ENCODE data around the gene DPAGT1. TPM values are rescaled to one million over a fixed set of nuclear protein-coding genes. Genes with fewer than 3 reads are reported as not detected.

Gene DPAGT1
- total RNA-seq: 9.4 and 26.6 TPM in 2 replicates

DNA sequence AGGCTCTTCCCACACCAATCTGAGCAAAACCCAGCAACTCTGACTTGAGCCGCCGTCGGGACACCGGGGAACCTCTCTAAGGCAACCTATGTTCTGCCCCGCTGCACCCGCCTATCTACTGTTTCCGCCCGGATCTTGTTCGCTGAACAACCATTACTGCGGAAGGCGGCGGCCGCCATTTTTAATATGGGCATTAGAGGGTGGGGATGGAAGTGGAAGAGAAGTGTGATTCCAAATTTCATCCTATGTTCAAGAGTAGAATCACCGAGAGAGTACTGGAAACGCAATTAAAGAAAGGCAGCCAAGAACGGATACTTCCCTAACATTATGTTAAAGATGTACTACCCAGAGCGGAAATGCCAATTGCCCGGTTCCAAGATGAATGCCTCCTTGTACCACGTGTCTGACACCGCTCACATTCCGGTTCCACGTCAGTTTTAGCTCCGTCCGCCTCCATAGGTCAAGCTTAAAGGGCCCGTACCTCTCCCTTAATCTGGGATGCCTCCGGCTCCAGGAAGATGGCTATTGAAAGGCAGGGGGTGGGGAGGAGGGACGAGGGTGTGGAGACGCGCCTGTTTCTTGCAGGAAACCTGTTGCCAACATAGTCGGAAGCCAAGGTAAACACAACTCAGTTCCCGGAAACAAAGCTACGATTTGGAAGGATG, at the start of gene DPAGT1:
DPAGT1 (minus strand) TSS at position 95 of the 665 bp plus-strand sequence. CDS start 198 bp downstream, outside the sequence.

GRCh38 chr11:119149018-119149785, 47.5 kb upstream of the DPAGT1 start, which contains the start of gene ABCG4:
Gene ABCG4 (plus strand): TSS chr11:119149052. CDS start chr11:119149966, 914 bp downstream.

GRCh38 chr11:119121008-119121810, 19.6 kb upstream of the DPAGT1 start, which contains the start of gene HINFP:
Gene HINFP (plus strand): TSS chr11:119121580. CDS start chr11:119126945, 5,365 bp downstream.

GRCh38 chr11:119106564-119107537, 5.2 kb upstream of the DPAGT1 start, which contains the start of gene C2CD2L:
Gene C2CD2L (plus strand): TSS chr11:119107344. CDS start chr11:119107742, 398 bp downstream.

GRCh38 chr11:119084663-119085436, 16.8 kb downstream of the DPAGT1 start, which contains the start of gene HMBS:
Gene HMBS (plus strand): TSS chr11:119084881. CDS start chr11:119085034, 153 bp downstream.

DNA sequence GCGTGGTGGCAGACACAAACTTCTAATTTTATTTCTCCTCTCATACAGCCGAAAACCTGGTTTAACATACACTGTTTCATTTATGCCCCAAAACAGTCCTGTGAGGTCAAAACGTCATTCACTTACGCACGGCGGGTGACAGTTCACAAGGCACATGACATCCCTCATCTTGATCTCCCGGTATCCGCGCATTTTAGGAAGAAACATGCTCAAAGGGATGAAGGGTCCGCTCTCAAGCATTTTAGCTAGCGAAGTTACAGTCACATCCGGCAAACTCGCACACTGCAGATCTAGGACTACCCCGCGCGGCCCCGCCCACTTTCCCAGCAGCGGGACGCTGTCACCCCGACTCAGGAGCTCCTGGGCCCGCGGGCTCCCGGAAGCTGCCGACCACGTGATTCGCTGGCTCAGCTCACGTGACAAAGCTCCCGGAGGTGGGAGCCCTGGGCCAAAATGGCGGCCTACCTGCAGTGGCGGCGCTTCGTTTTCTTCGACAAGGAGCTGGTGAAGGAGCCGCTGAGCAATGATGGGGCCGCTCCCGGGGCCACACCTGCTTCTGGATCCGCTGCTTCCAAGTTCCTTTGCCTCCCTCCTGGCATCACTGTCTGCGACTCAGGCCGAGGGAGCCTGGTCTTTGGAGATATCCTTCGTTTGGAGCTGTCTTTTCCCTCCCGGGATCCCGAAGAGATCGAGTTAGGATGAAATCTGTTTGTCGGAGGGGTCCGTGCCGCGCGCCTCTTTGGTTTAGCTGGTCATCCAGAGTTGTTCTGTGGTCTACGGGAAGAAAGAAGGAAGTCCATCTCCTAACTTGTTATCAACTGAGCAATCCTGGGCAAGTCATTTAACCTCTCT, 34.1 kb downstream of the DPAGT1 start, which contains the start of gene VPS11:
VPS11 (plus strand) TSS at position 448 of the 852 bp plus-strand sequence; CDS start at position 454, 6 bp downstream.

GRCh38 chr11:119057000-119057769, 44.5 kb downstream of the DPAGT1 start, which contains the start of gene HYOU1:
Gene HYOU1 (minus strand): TSS chr11:119057205. CDS start chr11:119056160, 1,045 bp downstream.

Other genes starting within 250 kb of the DPAGT1 start
- gene CXCR5, start 218.0 kb downstream of the DPAGT1 start, total RNA-seq: not detected in 2 replicates
- 7.3 and 24.8 TPM in 2 replicates for gene BCL9L, start 175.9 kb downstream of the DPAGT1 start, total RNA-seq
- gene UPK2, start 145.6 kb downstream of the DPAGT1 start, total RNA-seq: not detected in 2 replicates
- gene FOXR1, start 130.1 kb downstream of the DPAGT1 start, total RNA-seq: not detected in 2 replicates
- gene CENATAC, start 103.7 kb downstream of the DPAGT1 start, total RNA-seq: 10.2 and 20.0 TPM in 2 replicates
- gene RPS25, start 83.5 kb downstream of the DPAGT1 start, total RNA-seq: 385 and 658 TPM in 2 replicates
- 87.9 and 137 TPM in 2 replicates for gene TRAPPC4, start 83.1 kb downstream of the DPAGT1 start, total RNA-seq
- 12.5 and 17.0 TPM in 2 replicates for gene SLC37A4, start 71.0 kb downstream of the DPAGT1 start, total RNA-seq
- gene HYOU1, start 44.6 kb downstream of the DPAGT1 start, total RNA-seq: 125 and 188 TPM in 2 replicates
- 19.8 and 35.4 TPM in 2 replicates for gene VPS11, start 34.0 kb downstream of the DPAGT1 start, total RNA-seq
- gene HMBS, start 17.0 kb downstream of the DPAGT1 start, total RNA-seq: 2.5 and 2.6 TPM in 2 replicates
- 2.1 and 4.5 TPM in 2 replicates for gene C2CD2L, start 5.5 kb upstream of the DPAGT1 start, total RNA-seq
- 11.8 and 23.6 TPM in 2 replicates for gene HINFP, start 19.7 kb upstream of the DPAGT1 start, total RNA-seq
- gene ABCG4, start 47.2 kb upstream of the DPAGT1 start, total RNA-seq: under 0.01 TPM in 1 of 2 replicates, not detected in the other
- gene NLRX1, start 66.9 kb upstream of the DPAGT1 start, total RNA-seq: 11.7 and 19.3 TPM in 2 replicates
- gene NHERF4, start 83.6 kb upstream of the DPAGT1 start, total RNA-seq: not detected in 2 replicates
- gene CBL, start 104.5 kb upstream of the DPAGT1 start, total RNA-seq: 8.3 and 18.8 TPM in 2 replicates
- 844 and 1,058 TPM in 2 replicates for gene MCAM, start 215.3 kb upstream of the DPAGT1 start, total RNA-seq
- 3.2 and 8.2 TPM in 2 replicates for gene RNF26, start 232.7 kb upstream of the DPAGT1 start, total RNA-seq
- gene C1QTNF5, start 239.0 kb upstream of the DPAGT1 start, total RNA-seq: 62.3 and 67.1 TPM in 2 replicates
- under 0.01 TPM in 1 of 2 replicates, not detected in the other for gene MFRP, start 244.9 kb upstream of the DPAGT1 start, total RNA-seq

Measured in bladder microvascular endothelial cell (primary cell).